Kasumi-1 (cell line): Measurements from ENCODE around the gene GP1BB.
A peak's percentile ranks its signal among the peaks of the same experiment; 100 is the strongest.

Source experiments
- DNase-seq, 2 experiments: peaks; one replicate each; lab custom pipeline; 2025; lab: John Stamatoyannopoulos, UW

Gene GP1BB

DNA sequence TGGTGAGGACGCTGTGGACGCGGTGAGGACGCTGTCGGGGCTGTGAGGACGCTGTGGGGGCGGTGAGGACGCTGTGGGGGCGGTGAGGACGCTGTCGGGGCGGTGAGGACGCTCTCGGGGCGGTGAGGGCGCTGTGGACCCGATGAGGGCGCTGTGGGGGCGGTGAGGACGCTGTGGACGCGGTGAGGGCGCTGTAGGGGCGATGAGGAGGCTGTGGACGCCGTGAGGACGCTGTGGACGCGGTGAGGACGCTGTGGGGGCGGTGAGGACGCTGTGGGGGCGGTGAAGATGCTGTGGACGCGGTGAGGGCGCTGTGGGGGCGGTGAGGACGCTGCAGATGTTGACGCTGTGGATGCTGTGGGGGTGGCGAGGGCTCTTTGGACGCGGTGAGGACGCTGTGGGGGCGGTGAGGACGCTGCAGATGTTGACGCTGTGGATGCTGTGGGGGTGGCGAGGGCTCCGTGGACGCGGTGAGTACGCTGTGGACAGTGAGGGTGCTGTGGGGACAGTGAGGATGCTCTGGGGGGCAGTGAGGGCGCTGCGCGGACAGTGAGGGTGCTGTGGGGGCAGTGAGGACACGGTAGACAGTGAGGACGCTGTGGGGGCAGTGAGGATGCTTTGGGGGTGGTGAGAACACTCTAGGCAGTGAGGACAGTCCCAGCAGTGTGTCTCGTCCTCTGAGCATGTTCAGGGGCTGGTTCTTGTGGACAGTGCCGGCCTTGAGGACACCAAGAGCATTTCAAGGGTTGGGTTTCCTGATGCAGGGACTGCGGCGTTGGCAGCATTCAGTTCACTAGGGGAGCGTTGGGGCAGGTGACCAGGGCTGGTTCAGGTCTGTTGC lies 4.2 kb downstream of the GP1BB start:
- DNase-seq: no peak

GRCh38 chr22:19728271-19728670 lies 4.9 kb downstream of the GP1BB start:
- DNase-seq: no peak

- DNase-seq: no peak
These were observed 5.5 kb downstream of the GP1BB start for GRCh38 chr22:19728836-19729235.

GRCh38 chr22:19729507-19729906 lies 6.2 kb downstream of the GP1BB start:
- DNase-seq: no peak

DNA sequence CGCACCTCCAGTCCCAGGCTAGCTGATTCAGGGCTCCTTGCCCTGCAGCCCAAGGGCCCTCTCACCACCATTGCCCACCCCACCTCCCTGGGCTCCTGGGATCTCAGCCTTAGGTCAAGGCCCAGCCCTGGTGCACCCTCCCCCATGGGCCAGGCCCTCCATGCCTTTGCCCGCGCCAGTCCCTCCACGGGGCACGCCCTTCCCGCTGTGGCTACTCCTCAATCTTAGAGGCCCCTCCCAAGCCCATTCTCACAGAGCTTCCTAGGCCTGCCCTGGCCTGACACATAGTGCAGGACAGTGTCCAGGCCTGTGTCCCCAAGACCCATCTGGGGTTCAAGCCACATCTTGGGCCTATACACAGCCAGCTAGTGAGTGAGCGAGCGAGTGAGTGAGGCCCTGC lies 6.9 kb downstream of the GP1BB start:
- no peak for DNase-seq

- DNase-seq: peak; percentile 71 to 75
These were observed 7.5 kb downstream of the GP1BB start for GRCh38 chr22:19730655-19731360.

- DNase-seq: no peak
These were observed 8.2 kb downstream of the GP1BB start for GRCh38 chr22:19731361-19732135.

- no peak for DNase-seq
These were observed 9.2 kb downstream of the GP1BB start for GRCh38 chr22:19732403-19733113.

GRCh38 chr22:19733755-19734154 lies 10.4 kb downstream of the GP1BB start:
- no peak for DNase-seq

DNA sequence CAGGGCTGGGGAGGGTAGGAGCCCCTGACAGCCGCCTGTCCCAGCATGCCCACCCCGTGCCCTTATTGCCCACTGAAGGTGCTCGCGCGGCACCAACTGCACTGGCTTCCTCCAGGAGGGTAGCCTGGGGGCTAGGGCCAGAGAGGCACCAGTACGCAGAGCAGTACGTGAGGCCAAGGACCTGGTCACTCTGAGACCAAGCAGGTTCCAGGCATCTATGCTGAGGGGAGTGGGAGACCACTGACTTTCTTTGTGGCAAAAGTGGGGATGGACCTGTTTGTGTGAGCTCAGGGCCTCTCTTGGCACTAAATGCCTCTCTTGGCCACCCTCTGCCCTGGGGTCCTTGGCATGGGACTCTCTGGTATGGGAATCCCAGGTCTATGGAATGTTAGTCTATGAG lies 10.8 kb downstream of the GP1BB start:
- no peak for DNase-seq

- no peak for DNase-seq
These were observed 11.6 kb downstream of the GP1BB start for GRCh38 chr22:19734837-19735382.

DNA sequence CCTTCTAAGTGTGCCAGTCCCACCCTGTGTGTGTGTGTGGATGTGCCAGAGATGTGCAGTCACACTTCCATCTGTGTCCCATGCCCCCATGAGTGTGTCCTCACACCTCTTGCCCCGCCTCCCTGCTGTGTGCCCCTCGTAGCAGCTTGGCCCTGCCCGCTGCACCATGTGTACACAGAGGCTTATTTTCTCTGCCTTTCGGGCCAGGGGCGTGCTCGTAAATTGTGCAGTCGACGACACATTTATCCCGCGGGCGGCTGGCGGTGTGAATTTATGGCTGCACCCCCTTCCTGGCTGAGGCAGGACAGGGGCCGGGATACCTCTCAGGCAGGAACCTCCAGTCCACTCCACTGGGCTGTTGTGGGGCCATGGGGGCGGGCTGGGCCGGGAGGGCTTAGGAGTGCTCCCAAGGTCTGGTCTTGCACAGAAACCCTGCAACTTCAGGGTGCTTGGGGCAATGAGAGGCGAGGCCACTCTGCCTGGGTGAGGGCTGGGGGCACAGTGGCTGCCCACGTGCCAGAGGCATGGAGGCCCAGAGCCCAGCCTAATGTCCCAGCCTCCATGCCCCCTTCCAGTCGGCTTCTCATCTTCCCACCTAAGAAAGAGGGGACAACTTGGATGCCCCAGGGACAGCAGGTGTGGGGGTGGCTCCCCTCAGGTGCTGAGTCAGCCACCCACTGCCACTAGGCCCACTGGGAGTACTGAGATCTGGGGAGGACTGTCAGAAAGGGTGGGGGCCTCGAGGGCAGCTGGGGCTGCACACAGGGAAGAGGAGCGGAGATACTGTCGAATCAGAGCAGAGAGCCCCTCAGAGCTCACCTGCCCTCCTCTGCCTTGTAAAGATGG lies 12.5 kb downstream of the GP1BB start:
- no peak for DNase-seq

DNA sequence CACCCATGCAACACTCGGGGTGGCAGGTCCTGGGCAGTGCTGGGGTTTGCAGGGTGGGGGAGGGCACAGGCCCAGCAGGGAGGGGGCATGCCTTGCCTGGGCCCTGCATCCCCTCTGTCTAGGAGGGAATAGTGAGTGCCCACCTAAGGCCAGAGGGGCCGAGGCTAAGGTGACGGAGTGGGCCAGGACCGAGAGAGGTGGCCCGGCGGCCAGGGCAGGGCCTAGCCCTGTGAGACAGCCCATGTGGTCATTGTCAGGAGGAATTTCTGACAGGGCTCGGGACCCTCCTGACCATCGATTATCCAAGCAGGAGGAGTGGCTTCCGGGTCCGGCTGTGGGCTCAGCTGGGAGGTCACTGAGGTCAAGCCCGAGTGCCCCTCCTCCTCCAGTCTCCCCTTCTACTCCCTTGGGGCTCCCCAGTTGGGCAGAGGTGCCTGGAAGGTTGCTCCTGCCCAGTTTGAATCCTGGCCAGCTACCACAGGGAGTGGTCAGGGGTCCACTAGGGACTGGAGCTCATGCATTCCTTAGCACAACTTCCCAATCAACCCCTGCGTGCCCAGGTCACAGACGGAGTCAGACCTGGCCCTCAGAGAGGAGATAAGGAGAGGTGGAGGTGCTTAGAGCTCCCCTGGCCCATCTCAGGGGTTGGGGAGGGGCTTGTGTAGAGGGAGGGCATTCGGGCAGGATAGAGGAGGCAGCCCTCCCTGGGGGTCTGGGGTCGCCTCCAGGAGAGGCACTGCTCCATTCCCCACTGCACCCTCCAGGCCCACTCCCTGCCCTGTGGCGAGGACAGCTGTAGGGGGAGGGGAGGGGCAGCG lies 14.7 kb downstream of the GP1BB start:
- no peak for DNase-seq

GRCh38 chr22:19738664-19739447 lies 15.5 kb downstream of the GP1BB start:
- no peak for DNase-seq

- DNase-seq: no peak
These were observed 16.1 kb downstream of the GP1BB start for GRCh38 chr22:19739448-19739895.

- DNase-seq: no peak
These were observed 16.6 kb downstream of the GP1BB start for GRCh38 chr22:19739911-19740449.

GRCh38 chr22:19740586-19740985 lies 17.2 kb downstream of the GP1BB start:
- DNase-seq: no peak

DNA sequence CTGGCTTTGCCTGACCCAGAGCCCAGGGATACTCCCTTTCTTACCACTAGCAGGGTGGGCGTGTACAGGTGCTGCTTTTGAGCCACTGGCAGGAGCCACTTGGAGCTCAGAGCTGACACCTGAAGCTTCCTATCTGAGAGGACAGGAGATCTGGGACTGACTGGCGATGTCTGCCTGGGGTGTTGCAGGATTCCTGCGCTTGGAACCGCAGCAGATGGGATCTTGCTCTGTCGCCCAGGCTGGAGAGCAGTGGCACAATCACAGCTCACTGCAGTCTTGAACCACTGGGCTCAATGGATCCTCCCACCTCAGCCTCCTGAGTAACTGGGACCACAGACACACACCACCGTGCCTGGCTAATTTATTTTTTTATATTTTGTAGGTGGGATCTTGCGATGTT lies 17.7 kb downstream of the GP1BB start:
- no peak for DNase-seq
